HG02885 (cell line): ENCODE data around the gene DRC3.
"Not testable (repeated sequence)": the region's sequence is repeated elsewhere in the genome, so short reads cannot be mapped to it uniquely, and the experiment has no call there.

ENCODE experiments used
- ATAC-seq: cut with Tn5 transposase; IDR thresholded peaks from one replicate; pipeline ENCODE4 v1.9.1; 2021; ENCODE audit warnings: mild to moderate bottlenecking; ENCODE audit not compliant: unreplicated experiment, poor library complexity

DRC3 gene

DNA sequence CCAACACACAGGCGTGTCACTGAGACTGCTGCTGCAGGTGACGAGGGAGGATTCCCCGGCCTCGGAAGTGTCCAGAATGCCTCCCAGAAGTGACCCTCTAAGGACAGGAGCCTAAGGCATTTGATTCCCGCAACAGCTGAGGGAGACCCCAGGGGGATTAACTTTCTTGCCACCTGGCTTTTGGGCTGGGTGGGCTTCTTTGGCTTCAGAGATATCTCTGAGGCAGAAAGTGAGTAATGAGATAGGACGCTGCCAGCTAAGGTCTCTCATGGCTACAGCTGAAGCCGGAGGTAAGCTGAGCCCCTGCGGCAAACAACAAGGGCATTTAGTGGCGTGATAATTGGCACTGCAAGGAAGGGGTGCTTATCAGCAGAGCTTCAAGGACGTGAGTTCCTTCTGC lies 17.0 kb downstream of the DRC3 start:
- no peak for ATAC-seq

DNA sequence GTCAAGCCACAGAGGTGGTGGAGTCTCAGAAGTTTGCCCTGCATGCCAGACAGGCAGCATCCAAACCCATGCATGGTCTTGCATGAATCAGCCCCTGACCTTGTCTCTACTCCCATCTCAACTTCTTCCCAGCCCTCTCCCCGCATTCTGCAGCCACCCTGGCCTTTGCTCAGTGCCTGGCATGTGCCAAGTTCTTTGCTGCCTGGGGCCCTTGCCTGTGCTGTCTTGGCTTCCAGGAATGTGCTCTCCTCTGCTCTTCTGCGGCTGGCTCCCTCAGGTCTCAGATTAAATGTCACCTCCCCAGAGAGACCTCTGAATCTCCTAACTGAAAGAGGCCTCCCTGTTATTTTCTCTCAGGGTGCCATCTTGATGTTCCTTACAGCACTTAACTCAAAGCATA lies 17.6 kb downstream of the DRC3 start:
- no peak for ATAC-seq

DNA sequence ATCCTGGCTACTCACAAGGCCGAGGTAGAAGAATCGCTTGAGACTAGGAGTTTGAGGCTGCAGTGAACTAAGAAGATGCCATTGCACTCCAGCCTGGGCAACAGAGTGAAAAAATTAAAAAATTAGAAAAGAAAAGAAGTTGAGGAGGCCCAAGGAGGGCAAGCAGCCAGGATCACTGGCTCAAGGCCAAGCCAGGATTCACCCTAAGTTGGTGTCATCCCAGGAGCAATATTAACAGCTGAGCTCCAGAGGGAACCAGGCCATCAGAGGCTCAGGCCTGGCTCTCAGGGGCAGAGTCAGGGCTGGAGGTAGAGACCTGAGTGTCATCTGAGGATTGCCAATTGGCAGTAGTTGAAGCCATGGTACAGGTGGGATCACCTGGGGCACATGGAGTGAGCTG lies 20.7 kb downstream of the DRC3 start:
- ATAC-seq: no peak

DNA sequence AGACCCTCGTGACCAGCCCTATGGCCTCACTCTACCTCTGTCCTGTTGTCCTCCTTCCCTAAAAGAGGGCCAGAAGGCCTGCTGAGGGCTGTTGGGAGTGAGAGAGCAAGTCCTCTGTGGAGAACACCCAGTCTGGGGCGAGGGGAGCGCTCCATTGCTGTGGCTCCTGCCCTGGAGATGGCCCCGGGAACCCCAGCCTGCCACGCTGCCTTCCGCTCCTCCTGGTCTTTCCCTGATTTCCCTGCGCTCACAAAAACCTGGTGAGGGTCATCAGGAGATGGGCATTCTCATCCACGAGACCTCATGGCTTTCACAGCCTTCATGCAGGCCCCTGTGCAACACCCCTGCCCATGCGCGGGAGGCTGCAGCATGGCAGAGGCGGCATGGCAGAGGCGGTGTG lies 21.2 kb downstream of the DRC3 start:
- no peak for ATAC-seq

DNA sequence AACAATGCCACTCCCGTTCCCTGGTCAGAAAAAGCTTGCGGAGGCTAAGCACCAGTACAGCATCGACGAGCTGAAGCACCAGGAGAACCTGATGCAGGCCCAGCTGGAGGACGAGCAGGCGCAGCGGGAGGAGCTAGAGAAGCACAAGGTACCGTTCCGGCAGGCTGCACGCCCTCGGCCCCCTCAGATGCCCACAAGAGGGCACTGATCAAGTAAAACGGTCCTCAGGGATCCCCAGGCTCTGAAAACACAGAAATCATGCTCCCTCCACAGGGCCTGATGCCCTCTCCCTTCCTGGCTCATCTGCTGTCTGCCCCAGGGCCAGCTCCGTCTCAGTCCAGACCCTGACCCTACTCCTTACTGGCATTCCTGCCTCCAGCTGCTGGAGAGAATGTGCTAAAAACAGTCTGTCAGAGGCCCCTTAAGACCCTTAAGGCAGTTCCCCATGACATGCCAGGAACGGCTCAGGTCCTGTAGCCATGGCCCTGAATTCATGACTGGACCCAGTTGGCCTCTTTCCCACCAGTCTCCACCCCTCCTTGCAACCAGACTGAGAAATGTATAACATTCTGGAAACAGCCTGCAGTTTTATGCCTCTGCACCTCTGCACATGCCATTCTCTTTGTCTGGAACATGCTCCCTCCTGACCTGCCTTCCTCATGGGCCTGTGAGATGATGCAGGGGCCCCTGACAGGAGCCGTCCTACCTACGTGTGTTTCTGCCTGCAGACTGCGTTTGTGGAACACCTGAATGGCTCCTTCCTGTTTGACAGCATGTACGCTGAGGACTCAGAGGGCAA lies 21.8 kb downstream of the DRC3 start:
- ATAC-seq: no peak

DNA sequence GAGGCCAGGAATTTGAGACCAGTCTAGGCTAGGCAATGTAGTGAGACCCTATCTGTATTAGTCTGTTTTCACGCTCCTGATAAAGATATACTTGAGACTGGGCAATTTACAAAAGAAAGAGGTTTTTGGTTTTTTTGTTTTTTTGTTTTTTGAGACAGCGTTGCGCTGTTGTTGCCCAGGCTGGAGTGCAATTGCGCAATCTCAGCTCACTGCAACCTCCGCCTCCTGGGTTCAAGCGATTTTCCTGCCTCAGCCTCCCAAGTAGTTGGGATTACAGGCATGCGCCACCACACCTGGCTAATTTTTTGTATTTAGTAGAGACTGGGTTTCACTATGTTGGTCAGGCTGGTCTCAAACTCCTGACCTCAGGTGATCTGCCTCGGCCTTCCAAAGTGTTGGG lies 23.2 kb downstream of the DRC3 start:
- ATAC-seq: not testable (repeated sequence)

DNA sequence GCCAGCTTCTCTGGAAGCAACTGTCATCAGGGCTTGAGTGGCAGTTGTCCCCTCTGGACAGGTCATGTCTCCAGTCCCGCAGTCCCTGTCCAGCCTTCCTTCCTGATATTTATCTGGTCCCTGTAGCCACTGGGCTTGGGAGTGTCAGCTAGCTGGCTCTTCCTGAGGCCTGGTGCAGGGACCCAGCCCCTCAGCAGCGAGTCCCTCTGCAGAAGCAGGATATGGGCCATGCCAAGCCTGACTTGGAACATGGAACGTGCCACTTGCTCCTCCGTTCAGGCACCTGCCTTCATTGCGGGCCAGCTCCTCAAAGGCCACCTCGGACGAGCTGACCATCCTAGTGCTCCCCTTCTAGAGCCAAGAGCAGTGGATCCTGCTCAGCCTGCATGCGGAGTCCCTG lies 26.3 kb downstream of the DRC3 start:
- ATAC-seq: no peak

DNA sequence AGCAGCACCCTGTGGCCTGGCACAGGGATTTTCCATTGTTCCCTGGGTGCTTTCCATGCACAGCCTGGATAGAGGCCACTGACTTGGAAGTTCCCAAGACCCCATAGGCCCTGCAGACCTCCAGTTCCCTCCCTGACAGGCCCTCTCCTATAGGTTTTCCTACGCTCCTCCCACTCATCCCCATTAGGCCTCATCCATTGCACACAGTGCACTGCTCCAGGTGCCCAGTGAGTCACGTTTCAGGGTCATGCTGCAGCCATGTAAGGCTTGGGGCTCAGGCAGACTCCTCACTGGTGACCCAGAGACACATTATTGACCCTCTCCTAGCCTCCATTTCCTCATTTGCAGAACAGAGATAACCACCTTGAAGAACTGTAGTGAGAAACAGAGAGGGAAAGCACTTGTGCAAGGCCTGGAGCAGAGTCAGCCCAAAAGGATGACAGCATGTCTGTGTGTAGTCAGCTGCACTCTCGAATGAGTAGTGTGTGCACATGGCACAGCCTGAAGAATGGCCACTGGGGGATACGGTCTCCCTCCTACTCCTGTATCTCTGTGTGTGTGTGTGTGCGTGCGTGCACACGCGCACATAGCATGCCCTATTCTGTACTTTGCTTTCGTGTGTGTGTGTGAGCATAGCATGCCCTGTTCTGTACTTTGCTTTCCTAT lies 26.8 kb downstream of the DRC3 start:
- no peak for ATAC-seq

DNA sequence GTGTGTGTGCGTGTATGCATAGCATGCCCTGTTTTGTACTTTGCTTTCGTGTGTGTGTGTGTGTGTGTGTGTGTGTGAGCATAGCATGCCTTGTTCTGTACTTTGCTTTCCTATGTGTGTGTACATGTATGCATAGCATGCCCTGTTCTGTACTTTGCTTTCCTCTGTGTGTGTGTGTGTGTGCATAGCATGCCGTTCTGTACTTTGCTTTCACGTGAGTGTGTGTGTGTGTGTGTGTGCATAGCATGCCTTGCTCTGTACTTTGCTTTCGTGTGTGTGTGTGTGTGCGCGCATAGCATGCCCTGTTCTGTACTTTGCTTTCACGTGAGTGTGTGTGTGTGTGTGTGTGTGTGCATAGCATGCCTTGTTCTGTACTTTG lies 27.4 kb downstream of the DRC3 start:
- ATAC-seq: no peak

DNA sequence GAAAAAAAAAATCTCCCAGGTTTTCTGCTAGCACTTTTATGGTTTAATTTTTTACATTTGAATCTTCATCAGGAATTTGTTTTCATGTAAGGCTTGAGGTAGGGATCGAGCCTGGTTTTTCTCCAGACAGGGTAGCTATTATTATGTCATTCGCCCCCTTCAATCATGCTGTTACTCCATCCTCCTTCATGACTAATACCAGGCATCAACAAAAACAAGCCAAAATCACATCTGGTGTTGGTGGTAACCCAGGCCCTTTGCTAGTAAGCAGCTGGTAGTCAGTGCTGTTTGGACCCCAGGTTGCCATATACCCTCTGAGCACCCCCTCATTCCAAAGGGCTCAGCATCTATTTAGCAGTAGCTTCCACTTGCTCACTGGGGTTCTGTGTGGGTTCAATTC lies 29.5 kb downstream of the DRC3 start:
- ATAC-seq: no peak

DNA sequence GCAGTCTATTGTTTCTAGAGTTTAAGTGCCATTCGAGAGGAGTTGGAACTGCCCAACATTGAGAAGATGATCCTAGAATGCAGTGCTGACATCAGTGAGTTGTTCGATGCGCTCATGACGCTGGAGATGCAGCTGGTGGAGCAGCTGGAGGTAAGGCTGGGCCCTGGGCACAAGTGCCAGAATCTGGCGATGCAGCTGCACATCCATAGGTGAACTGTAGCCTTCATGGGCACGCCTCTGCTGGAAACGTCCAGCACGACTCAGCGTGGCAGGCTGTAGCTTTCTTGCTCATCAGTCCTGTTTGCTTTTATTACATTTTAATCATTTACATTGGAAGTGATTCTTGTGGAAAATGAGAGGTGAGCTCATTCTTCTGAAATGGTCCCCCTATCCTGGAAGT lies 31.7 kb downstream of the DRC3 start:
- no peak for ATAC-seq

DNA sequence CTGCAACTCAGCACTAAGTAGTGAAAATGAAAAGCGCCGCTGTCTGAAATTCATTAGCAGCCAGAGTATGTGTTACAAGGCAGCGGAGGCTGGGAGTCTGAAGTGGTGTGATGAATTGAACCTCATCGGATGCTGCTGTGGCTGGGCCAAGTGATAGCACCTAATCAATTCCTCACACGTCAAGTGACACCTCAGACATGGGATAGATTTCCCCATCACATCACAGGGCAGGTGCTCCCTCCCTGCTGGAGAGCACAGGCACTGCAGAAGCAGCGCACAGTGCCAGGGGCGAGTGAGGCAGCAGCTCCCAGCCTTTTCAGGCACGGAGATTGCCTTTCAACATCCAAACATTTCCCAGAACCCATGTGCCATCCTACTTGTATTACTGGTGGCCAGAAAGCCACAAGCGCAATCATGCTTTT lies 32.2 kb downstream of the DRC3 start:
- ATAC-seq: no peak

DNA sequence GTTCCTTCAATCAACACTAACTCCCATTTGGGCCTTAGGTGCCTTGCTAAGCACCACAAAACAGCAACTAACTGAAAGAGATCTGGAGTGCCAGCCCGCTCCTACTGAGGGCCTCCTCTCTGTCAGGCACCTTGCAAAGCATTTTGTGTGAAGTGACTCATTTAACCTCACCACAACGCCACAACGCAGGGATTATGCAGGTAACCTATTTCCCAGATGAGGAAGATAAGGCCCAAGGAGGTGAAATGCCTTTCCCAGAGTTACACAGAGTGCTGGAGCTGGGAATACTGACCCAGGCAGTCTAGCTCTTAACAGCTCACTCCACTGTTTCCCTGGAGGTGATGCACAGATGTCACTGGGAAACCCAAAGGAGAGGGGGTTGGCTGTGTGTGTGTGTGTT lies 32.8 kb downstream of the DRC3 start:
- ATAC-seq: no peak

DNA sequence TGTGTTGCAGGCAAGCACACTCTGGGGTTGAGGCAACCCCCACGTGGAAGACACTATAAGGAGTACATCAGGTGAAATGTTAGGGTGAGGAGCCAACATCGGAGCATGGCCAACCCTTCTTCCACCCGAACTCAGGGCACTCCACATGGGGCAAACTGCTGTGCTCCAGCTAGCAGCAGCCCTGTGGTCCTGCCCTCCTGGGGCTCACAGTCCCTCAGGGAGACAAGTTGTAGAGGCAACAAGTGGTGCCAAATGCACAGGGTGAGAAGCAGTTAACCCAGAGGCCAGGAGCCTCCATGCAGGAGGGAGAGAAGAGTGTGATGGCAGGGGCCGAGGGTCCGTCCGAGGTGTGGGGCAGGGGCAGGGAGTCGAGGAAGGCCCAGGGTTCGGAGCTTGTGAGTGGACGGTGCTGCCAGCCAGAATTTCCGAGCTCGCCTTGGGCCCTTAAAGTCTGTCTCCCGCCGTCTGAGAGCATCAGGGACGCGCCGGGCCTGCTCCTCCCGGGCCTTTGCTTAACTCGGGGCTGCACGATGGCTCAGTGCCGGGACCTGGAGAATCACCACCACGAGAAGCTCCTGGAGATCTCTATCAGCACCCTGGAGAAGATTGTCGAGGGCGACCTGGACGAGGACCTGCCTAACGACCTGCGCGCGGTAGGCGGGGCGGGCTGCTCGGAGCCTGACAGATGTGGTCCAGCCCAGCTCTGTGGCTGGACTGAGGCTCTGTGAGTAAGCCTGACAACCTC lies 34.0 kb downstream of the DRC3 start:
- no peak for ATAC-seq

DNA sequence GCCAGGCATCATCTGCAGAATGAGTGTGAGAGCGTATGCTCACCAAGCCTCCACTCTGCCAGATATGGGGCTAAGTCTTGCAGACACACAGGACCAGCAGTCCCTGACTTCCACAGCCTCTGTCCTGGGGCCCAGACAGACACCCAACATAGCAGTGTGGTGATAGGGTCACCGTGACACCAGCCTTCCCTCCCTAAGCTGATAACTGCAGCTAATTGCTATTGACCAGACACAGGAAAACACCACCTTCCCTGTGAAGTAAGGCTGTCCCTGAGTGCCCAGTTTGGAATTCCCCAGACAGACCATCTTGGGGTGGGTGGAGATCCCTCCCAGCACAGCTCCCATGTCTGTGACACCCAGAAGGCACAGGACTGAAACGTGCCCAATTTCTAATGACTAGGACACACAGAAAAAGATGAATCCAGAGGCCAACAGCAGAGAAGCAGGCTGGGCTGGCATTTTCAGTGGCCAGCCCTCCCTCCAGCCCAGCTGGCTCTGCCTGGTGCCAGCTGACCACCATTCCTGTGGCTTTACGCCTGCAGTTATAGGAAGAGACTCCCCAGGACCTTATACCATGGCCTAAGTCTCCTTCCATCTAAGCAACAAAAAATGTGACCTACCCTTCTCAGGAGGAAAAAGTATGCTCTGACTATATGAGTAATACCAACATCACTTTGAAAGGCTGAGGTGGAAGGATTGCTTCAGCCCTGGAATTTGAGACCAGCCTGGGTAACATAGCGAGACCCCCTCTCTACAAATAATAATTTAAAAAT lies 36.0 kb downstream of the DRC3 start:
- no peak for ATAC-seq

DNA sequence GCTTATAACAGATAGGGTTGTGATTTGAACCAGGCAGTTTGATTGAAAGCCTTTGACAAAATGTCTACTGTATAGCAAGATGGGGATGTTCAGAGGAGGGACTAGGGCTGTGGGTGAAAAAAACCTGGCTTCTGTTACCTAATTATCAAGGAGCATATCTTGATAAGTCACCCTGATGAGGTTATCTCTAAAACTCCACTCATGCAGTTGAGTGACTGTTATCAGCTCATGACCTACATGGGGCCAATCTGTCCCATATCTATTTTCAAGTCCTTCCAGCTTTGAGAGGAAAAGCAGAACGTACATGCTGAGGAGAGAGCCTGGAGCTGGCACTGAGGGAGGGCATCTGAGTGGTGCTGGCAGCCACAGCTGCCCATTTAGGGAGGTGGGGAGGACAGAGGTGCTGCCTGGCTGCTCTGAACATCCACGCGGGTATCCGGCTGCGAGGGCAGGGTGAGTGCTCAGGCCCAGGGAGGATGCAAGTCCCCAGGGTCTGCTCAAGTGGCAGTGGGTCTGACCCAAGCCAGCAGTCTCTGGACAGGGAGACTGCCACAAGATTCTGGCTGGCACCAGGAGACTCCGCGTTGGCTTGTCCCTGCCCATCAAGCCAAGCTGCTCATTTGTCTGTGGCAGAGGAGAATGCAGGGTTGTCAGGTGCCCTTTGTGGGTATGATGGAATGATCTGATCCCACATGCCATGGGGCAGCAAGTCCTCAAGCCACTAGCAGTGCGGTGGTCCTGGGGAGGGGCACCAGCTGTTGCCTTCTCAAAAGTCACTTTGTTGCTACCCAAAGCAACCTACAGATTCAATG lies 37.2 kb downstream of the DRC3 start:
- ATAC-seq: no peak

DNA sequence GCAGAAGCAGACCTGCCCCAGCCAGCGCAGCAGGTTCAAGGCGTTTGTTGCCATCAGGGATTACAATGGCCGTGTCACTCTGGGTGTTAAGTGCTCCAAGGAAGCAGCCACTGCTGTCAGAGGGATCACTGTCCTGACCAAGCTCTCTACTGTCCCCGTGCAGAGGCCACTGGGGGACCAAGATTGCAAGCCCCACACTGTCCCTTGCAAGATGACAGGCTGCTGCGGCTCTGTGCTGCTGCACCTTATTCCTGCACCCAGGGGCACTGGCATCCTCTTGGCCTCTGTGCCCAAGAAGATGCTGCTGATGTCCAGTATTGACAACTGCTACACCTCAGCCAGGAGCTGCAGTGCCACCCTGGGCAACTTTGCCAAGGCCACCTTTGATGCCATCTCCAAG lies 38.6 kb downstream of the DRC3 start:
- ATAC-seq: no peak

DNA sequence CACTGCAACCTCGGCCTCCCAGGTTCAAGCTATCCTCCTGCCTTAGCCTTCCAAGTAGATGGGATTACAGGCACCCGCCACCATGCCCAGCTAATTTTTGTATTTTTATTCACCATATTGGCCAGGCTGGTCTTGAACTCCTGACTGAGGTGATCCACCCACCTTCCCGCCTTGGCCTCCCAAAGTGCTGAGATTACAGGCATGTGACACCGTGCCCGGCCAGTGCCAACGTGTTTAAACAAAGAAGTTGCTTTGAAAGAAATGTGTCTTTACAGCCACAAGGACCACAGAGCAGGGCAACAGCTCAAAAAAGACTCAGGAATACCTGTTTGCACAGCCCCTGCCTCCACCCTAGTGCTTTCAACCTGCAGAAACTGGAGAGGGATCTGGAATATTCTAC lies 41.3 kb downstream of the DRC3 start:
- no peak for ATAC-seq

DNA sequence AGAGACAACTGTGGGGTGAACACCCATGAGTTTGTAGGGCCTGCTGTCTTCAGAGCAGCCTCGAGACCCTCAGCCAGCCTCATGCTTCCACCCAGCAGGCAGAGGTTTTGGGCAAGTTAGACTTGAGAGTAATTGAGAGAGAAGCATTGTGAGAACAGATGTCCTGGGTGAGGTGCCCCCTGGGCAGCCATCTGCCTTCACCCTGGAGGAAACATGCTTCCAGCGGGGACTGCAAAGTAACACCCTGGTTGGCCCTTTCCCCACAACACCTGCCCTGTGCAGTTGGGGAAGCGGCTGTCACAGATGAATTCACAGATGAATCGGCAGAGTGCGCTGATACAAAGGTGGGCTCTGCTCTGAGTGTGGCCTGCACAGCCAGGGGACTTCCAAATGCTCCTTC lies 42.9 kb downstream of the DRC3 start:
- ATAC-seq: no peak

DNA sequence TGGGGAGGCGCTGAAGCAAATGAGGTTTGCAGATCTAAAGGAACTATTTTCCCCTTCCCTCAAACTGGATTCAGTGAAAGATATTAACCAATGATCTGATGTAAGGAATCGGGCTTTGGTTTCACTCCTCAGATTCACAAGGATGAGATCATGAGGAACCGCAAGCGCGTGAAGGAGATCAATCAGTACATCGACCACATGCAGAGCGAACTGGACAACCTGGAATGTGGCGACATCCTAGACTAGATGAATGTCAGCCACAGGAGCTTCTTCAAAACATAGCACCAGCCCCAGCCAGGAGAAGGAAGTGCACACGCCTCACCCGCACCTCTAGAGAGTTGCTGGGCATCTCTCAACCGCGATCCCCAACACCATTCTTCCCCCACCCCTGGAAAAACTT lies 43.8 kb downstream of the DRC3 start:
- ATAC-seq: no peak
